ENCODE data around the gene LRRC18. TPM values are rescaled to one million over a fixed set of nuclear protein-coding genes. Genes with fewer than 3 reads are reported as not detected.

The LRRC18 gene
- total RNA-seq, 1 experiment from 2014 or later, result not detected

DNA sequence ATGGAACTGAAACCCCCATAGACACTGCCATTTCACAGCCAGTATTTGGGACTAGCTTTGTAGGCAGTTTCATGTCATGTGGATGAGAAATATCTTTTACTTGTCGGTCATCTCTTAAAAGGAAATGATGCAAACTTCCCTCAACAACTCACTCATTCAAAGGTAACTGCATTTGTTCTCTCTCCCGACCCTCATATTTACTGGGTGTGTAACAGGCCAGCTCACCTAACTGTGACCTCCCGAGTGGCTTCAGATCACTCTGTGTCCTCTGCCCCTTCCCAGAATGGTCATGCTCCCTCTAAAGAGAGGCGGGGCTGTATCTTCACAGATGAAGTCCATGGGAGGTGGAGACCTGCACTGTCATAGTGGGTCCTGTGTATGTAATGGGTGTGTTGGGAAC is 14.7 kb downstream of the LRRC18 start:
- Histone ChIP-seq H3K27me3 (ENCODE audit: insufficient read depth, low read length) (no peaks in the 10 kb centered on the region), H3K4ac (ENCODE audit: low read depth, low read length) (no peak overlapping the region), H2AFZ (ENCODE audit: low read length) (no peak overlapping the region), H3K27ac (ENCODE audit: insufficient read length, low read depth, low read length) (no peak overlapping the region), H3K56ac (ENCODE audit: insufficient read length, low read depth, low read length) (no peak overlapping the region), H3K18ac (ENCODE audit: insufficient read length, low read depth, low read length) (no peak overlapping the region), H3T11ph (ENCODE audit: low read length) (no peak overlapping the region), H2BK15ac (ENCODE audit: low read depth, low read length) (no peak overlapping the region), H2BK12ac (ENCODE audit: insufficient read length, low read depth, low read length) (no peak overlapping the region), H3K9ac (ENCODE audit: extremely low read depth, insufficient read length, low read length) (no peak overlapping the region), H2BK120ac (ENCODE audit: low read depth, low read length, poor library complexity, severe bottlenecking) (no peak overlapping the region), H2BK5ac (ENCODE audit: insufficient read length, low read length) (no peak overlapping the region), H4K8ac (replicated peaks; ENCODE audit: insufficient read length, low read depth, low read length) (no peak overlapping the region), H2BK20ac (ENCODE audit: low read depth, low read length, poor library complexity, severe bottlenecking) (no peak overlapping the region), H4K20me1 (ENCODE audit: control insufficient read depth, insufficient read depth, insufficient read length) (no peaks in the 10 kb centered on the region), H3K4me2 (ENCODE audit: insufficient read depth, insufficient read length, low read length) (no peak overlapping the region), H3K23ac (ENCODE audit: insufficient read length, low read depth, low read length) (no peak overlapping the region), H3K79me2 (ENCODE audit: insufficient read depth, low read length) (no peaks in the 10 kb centered on the region), H4K5ac (ENCODE audit: insufficient read length, low read depth, low read length) (no peak overlapping the region), H4K91ac (ENCODE audit: insufficient read length, low read depth, low read length) (no peak overlapping the region), H3K4me1 (ENCODE audit: insufficient read depth, low read length) (no peaks in the 10 kb centered on the region), H3K23me2 (ENCODE audit: insufficient read length, low read depth, low read length, poor library complexity, severe bottlenecking) (no peaks in the 10 kb centered on the region), H3K79me1 (ENCODE audit: insufficient read depth, low read depth, low read length, poor library complexity, severe bottlenecking) (no peaks in the 10 kb centered on the region), H3K9me3 (ENCODE audit: control insufficient read depth, low read depth, low read length) (no peaks in the 10 kb centered on the region), H3K14ac (ENCODE audit: insufficient read depth, low read length) (no peak overlapping the region), H2AK5ac (ENCODE audit: insufficient read length, low read length) (no peak overlapping the region)
- Mint-ChIP-seq H3K4me3 (no peak overlapping the region), H3K4me1 (no peaks in the 10 kb centered on the region), H3K36me3 (ENCODE audit: insufficient read depth in 1 of 3, low read depth in 3 of 3) (no peaks in the 10 kb centered on the region), H3K27ac (no peak overlapping the region), H3K27me3 (ENCODE audit: low read depth) (peaks cover 3% of the 10 kb centered on the region), H3K9me3 (no peaks in the 10 kb centered on the region; a peak in 1 of 5 replicates)
- TF ChIP-seq, protein P1, sequence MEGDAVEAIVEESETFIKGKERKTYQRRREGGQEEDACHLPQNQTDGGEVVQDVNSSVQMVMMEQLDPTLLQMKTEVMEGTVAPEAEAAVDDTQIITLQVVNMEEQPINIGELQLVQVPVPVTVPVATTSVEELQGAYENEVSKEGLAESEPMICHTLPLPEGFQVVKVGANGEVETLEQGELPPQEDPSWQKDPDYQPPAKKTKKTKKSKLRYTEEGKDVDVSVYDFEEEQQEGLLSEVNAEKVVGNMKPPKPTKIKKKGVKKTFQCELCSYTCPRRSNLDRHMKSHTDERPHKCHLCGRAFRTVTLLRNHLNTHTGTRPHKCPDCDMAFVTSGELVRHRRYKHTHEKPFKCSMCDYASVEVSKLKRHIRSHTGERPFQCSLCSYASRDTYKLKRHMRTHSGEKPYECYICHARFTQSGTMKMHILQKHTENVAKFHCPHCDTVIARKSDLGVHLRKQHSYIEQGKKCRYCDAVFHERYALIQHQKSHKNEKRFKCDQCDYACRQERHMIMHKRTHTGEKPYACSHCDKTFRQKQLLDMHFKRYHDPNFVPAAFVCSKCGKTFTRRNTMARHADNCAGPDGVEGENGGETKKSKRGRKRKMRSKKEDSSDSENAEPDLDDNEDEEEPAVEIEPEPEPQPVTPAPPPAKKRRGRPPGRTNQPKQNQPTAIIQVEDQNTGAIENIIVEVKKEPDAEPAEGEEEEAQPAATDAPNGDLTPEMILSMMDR (conservative IDR thresholded peaks at IDR 0.05), result no peak
- DNase-seq, result peak; percentile 12
- WGBS (ENCODE audit: extremely low coverage, insufficient read length, low lambda C conversion rate), result no CpG with 5 or more reads among the region's 4 CpGs

All from H9 (cell line).